NCI-H146 treated with DMSO at 0.1 percent for 48 hours (cell line): ENCODE results near the gene HBP1.

Experiments used
- DNase-seq: peaks from one replicate; lab custom pipeline; 2025; ENCODE audit not compliant: unreplicated experiment; lab: John Stamatoyannopoulos, UW

The HBP1 gene

GRCh38 chr7:107179326-107180164 is 10.7 kb downstream of the HBP1 start:
- DNase-seq = no peak

GRCh38 chr7:107180378-107180777 is 11.6 kb downstream of the HBP1 start:
- no peak for DNase-seq

- no peak for DNase-seq
Measured at GRCh38 chr7:107181172-107181571, 12.4 kb downstream of the HBP1 start.

- no peak for DNase-seq
Measured at GRCh38 chr7:107185716-107186115, 16.9 kb downstream of the HBP1 start.

GRCh38 chr7:107186240-107186639 is 17.4 kb downstream of the HBP1 start:
- DNase-seq = no peak

GRCh38 chr7:107187774-107188173 is 19.0 kb downstream of the HBP1 start:
- DNase-seq = no peak

GRCh38 chr7:107190090-107190489 is 21.3 kb downstream of the HBP1 start:
- no peak for DNase-seq

- no peak for DNase-seq
Measured at GRCh38 chr7:107194052-107194451, 25.2 kb downstream of the HBP1 start.

- DNase-seq = no peak
Measured at GRCh38 chr7:107196834-107197610, 28.2 kb downstream of the HBP1 start.

GRCh38 chr7:107201795-107202450 is 33.1 kb downstream of the HBP1 start:
- DNase-seq = peak; percentile 19

GRCh38 chr7:107203607-107204006 is 34.8 kb downstream of the HBP1 start:
- no peak for DNase-seq

- DNase-seq = no peak
Measured at GRCh38 chr7:107206136-107206535, 37.3 kb downstream of the HBP1 start.

GRCh38 chr7:107206706-107207105 is 37.9 kb downstream of the HBP1 start:
- DNase-seq = no peak

GRCh38 chr7:107207459-107207858 is 38.7 kb downstream of the HBP1 start:
- DNase-seq = no peak

- DNase-seq = no peak
Measured at GRCh38 chr7:107208024-107208521, 39.3 kb downstream of the HBP1 start.

GRCh38 chr7:107208563-107208962 is 39.8 kb downstream of the HBP1 start:
- DNase-seq = no peak

- no peak for DNase-seq
Measured at GRCh38 chr7:107209565-107209964, 40.8 kb downstream of the HBP1 start.

- DNase-seq = no peak
Measured at GRCh38 chr7:107210400-107210799, 41.6 kb downstream of the HBP1 start.

GRCh38 chr7:107212725-107213124 is 43.9 kb downstream of the HBP1 start:
- no peak for DNase-seq

- no peak for DNase-seq
Measured at GRCh38 chr7:107213193-107213788, 44.5 kb downstream of the HBP1 start.

GRCh38 chr7:107213945-107214344 is 45.1 kb downstream of the HBP1 start:
- no peak for DNase-seq
